Pancreas (tissue), 10 donors: ENCODE data around the gene SSBP3. TPM values are rescaled to one million over a fixed set of nuclear protein-coding genes. Genes with fewer than 3 reads are reported as not detected.

Experiments used
- ATAC-seq, 4 donors: fragments of 200-7000 bp; cut with Tn5 transposase; one replicate each; pipeline versions ENCODE4 v1.8.0 to v1.9.1; 2020; ENCODE audit warnings: mild to moderate bottlenecking in 4 of 4, moderate library complexity in 4 of 4
- DNase-seq, 6 donors: peaks; one replicate each; pipeline ENCODE4 v3.0.0-alpha.2; 2020
- FAIRE-seq: peaks from 2 replicates; lab custom pipeline; 2012; peaks lifted over from hg19 to GRCh38; lab: Jason Lieb, UNC
- H3K27ac ChIP-seq, 4 donors: fragments of 200-600 bp; sonication (generic); 1 replicate in 3 of 4; 2 replicates in 1 of 4; pipeline versions ENCODE4 v1.5.0 to v1.8.0; 2020
- H3K27me3 ChIP-seq, 4 donors: fragments of 200-600 bp; one replicate each; pipeline ENCODE4 v1.8.0; 2021
- H3K36me3 ChIP-seq, 3 donors: fragments of 200-600 bp; sonication (generic) in 1 of 3; one replicate each; pipeline versions ENCODE4 v1.5.0 to v1.8.0; 2020 to 2021
- H3K4me1 ChIP-seq, 3 donors: fragments of 200-600 bp; one replicate each; pipeline ENCODE4 v1.8.0; 2021
- H3K4me3 ChIP-seq, 4 donors: fragments of 200-600 bp; sonication (generic) in 2 of 4; one replicate each; pipeline versions ENCODE4 v1.5.0 to v1.8.0; 2020 to 2021
- H3K9me3 ChIP-seq, 4 donors: fragments of 200-600 bp; one replicate each; pipeline ENCODE4 v1.8.0; 2021
- CTCF ChIP-seq, 4 donors: fragments of 200-600 bp; sonication (generic) in 3 of 4; IDR thresholded peaks; one replicate each; pipeline versions ENCODE4 v1.5.0 to v1.8.0; 2021; ENCODE audit warnings: antibody characterized with exemption in 4 of 4
- WGBS, 2 donors: extraction: QIAGEN DNeasy Blood & Tissue Kit; methylation state at CpG; one replicate each; pipeline ENCODE4 v1.1.7; 2013; 5-methylcytosine and 5-hydroxymethylcytosine counted together
- intact Hi-C, 3 donors: fragments of 100-400 bp; cut with DNase I; formaldehyde crosslinking; loops; one replicate each; pipeline versions ENCODE4 v1.11.1 to v1.14.2; 2022
- polyA plus RNA-seq, 2 donors: library from polyadenylated mRNA; stranded (reverse); fragments of 200-250 nt; gene quantifications; one replicate each; pipeline ENCODE4 v1.2.3, GENCODE V29; 2013
- total RNA-seq, 6 donors: library from RNA; stranded (reverse); fragmentation: NEBNext Ultra II Directional in 4 of 6; extraction: Animal tissue kit (Norgen Biotek cat#: 25700) in 4 of 6; gene quantifications; one replicate each; pipeline versions ENCODE4 v1.2.1 to v1.2.4, GENCODE V29; 2021 to 2023
- donor health status: healthy with polysubstance abuse.
- donor health status: DM: no; HTN: no; CAD: no; lungs with moderate emphysema.
- donor health status: DM: no; HTN: no; CAD: no.
- donor health status: control.
- donor health status: control.
- donor health status: Bipolar disorder and iron deficiency.
- donor health status: DM: yes; HTN: yes; CAD: no.
- donor health status: DM: no; HTN: no; CAD: no.
- donor health status: DM: no; HTN: no; CAD: no.
- donor health status: DM: yes; HTN: yes; CAD: no.

The SSBP3 gene
- total and polyA plus RNA-seq, 8 donors = 16.4 to 31.0 (median 22.9) TPM

- 74 to 85% methylated on average over 6 of the region's 6 CpGs for WGBS, 2 donors
- peak in 1 of 6 donors; percentile 43 for DNase-seq
- H3K4me3 ChIP-seq = no peak overlapping the region
- no peak overlapping the region for H3K27ac ChIP-seq
- no peaks in the 10 kb centered on the region for H3K4me1 ChIP-seq
- ATAC-seq = no peak
- H3K9me3 ChIP-seq = no peaks in the 10 kb centered on the region
- no peaks in the 10 kb centered on the region for H3K27me3 ChIP-seq
- no peaks in the 10 kb centered on the region for H3K36me3 ChIP-seq
- intact Hi-C loops = no loop called here
- no peak for TF ChIP-seq CTCF (IDR thresholded peaks at IDR 0.05)
- FAIRE-seq = no peak
Measured at GRCh38 chr1:54263601-54264226, 142.5 kb downstream of the SSBP3 start.

GRCh38 chr1:54262244-54262643, 143.9 kb downstream of the SSBP3 start:
- 85 to 87% methylated on average over 7 of the region's 7 CpGs for WGBS, 2 donors
- intact Hi-C loops = no loop called here

GRCh38 chr1:54260810-54261209, 145.4 kb downstream of the SSBP3 start:
- H3K4me1 ChIP-seq = no peaks in the 10 kb centered on the region
- H3K36me3 ChIP-seq = no peaks in the 10 kb centered on the region
- no peak for TF ChIP-seq CTCF (IDR thresholded peaks at IDR 0.05)
- no peak for FAIRE-seq
- WGBS, 2 donors = 88 to 94% methylated on average over 10 of the region's 10 CpGs
- H3K27ac ChIP-seq = no peak overlapping the region
- no peaks in the 10 kb centered on the region for H3K27me3 ChIP-seq
- peak in 1 of 6 donors; percentile 43 for DNase-seq
- H3K4me3 ChIP-seq = no peak overlapping the region
- intact Hi-C loops = no loop called here
- no peak for ATAC-seq
- no peaks in the 10 kb centered on the region for H3K9me3 ChIP-seq

More at GRCh38 chr1:54262244-54262643, 143.9 kb downstream of the SSBP3 start:
- Histone ChIP-seq H3K27ac (no peak overlapping the region), H3K27me3 (no peaks in the 10 kb centered on the region), H3K4me1 (no peaks in the 10 kb centered on the region), H3K36me3 (no peaks in the 10 kb centered on the region), H3K4me3 (no peak overlapping the region), H3K9me3 (no peaks in the 10 kb centered on the region)
- ATAC-seq (no peak), DNase-seq (no peak), FAIRE-seq (no peak)
- no peak for TF ChIP-seq CTCF (IDR thresholded peaks at IDR 0.05)

- intact Hi-C loops = no loop called here
- no peaks in the 10 kb centered on the region for H3K27me3 ChIP-seq
- H3K9me3 ChIP-seq = no peaks in the 10 kb centered on the region
- no peak for TF ChIP-seq CTCF (IDR thresholded peaks at IDR 0.05)
- H3K4me1 ChIP-seq = no peaks in the 10 kb centered on the region
- no peak overlapping the region for H3K4me3 ChIP-seq
- 90 to 91% methylated on average over 16 of the region's 16 CpGs for WGBS, 2 donors
- FAIRE-seq = no peak
- H3K36me3 ChIP-seq = no peaks in the 10 kb centered on the region
- ATAC-seq = peak in 1 of 4 donors; percentile 51
- H3K27ac ChIP-seq = no peak overlapping the region
- no peak for DNase-seq
Measured at GRCh38 chr1:54259546-54260140, 146.6 kb downstream of the SSBP3 start.

GRCh38 chr1:54257876-54258275, 148.3 kb downstream of the SSBP3 start:
- intact Hi-C loops = no loop called here
- no peak for FAIRE-seq
- no peak overlapping the region for H3K4me3 ChIP-seq
- H3K9me3 ChIP-seq = no peaks in the 10 kb centered on the region
- peak in 1 of 6 donors; percentile 28 for DNase-seq
- no peak for TF ChIP-seq CTCF (IDR thresholded peaks at IDR 0.05)
- H3K27me3 ChIP-seq = no peaks in the 10 kb centered on the region
- no peaks in the 10 kb centered on the region for H3K36me3 ChIP-seq
- no peaks in the 10 kb centered on the region for H3K4me1 ChIP-seq
- no peak for ATAC-seq
- WGBS, 2 donors = 97% methylated on average over 23 of the region's 23 CpGs
- no peak overlapping the region for H3K27ac ChIP-seq
